ENCODE data around the gene S1PR2.
"Not testable (repeated sequence)": the region's sequence is repeated elsewhere in the genome, so short reads cannot be mapped to it uniquely, and the experiment has no call there.

GRCh38 chr19:10241826-10242449 is 10.8 kb upstream of the S1PR2 start:
- not testable (repeated sequence) for TF ChIP-seq POLR2A, EP300, POLR2AphosphoS5, CTCF (IDR thresholded peaks at IDR 0.05)
